ENCODE data around the gene ARHGAP8. TPM values are rescaled to one million over a fixed set of nuclear protein-coding genes. Genes with fewer than 3 reads are reported as not detected.

ARHGAP8 gene
- total and polyA plus RNA-seq, 2 donors (not counting 1 experiment from before 2014, with no cell fraction given), result 0.07 to 0.17 TPM

GRCh38 chr22:44887941-44888366 lies 135.6 kb downstream of the ARHGAP8 start:
- no peaks in the 10 kb centered on the region for H3K79me2 ChIP-seq (ENCODE audit: control insufficient read depth, insufficient read depth, low read length)
- H3K4me3 ChIP-seq (replicated peaks in 1 of 4; ENCODE audit: control extremely low read depth in 1 of 4, insufficient read depth in 1 of 4, low read depth in 3 of 4, low read length in 4 of 4), result no peak overlapping the region
- no peaks in the 10 kb centered on the region for H3K9me3 ChIP-seq (ENCODE audit: control insufficient read depth, insufficient read depth, low read depth, low read length)
- no peak overlapping the region for H3K9ac ChIP-seq (ENCODE audit: insufficient read depth, low read length)
- H3K4me1 ChIP-seq (ENCODE audit: control insufficient read depth, extremely low read depth, insufficient read depth, low read length), result no peaks in the 10 kb centered on the region
- H4K20me1 ChIP-seq (ENCODE audit: control insufficient read depth, extremely low read depth, insufficient read depth, low read length), result no peaks in the 10 kb centered on the region
- H3K27ac ChIP-seq (ENCODE audit: insufficient read depth, low read length), result no peak overlapping the region
- no peak overlapping the region for H3K4me2 ChIP-seq (ENCODE audit: extremely low read depth, insufficient read depth, low read length)
- TF ChIP-seq CTCF (conservative IDR thresholded peaks at IDR 0.05 in 1 of 2, IDR thresholded peaks at IDR 0.05 in 1 of 2; ENCODE audit: low read depth in 1 of 2, low read length in 2 of 2) (no peak), EZH2 (IDR thresholded peaks at IDR 0.05; ENCODE audit: low read length, missing control alignments) (no peak)
- H2AFZ ChIP-seq (ENCODE audit: low read length), result no peak overlapping the region
- H3K27me3 ChIP-seq (ENCODE audit: control insufficient read depth, insufficient read depth, low read length), result no peaks in the 10 kb centered on the region
- H3K36me3 ChIP-seq (ENCODE audit: control insufficient read depth, insufficient read depth, low read length), result no peaks in the 10 kb centered on the region
- no peak for DNase-seq (ENCODE audit: low read depth in 2 of 2)

GRCh38 chr22:44888491-44889254 lies 136.3 kb downstream of the ARHGAP8 start:
- no peaks in the 10 kb centered on the region for H3K4me1 ChIP-seq (ENCODE audit: control insufficient read depth, extremely low read depth, insufficient read depth, low read length)
- H3K9ac ChIP-seq (ENCODE audit: insufficient read depth, low read length), result no peak overlapping the region
- H2AFZ ChIP-seq (ENCODE audit: low read length), result no peak overlapping the region
- no peaks in the 10 kb centered on the region for H3K79me2 ChIP-seq (ENCODE audit: control insufficient read depth, insufficient read depth, low read length)
- DNase-seq (ENCODE audit: low read depth in 2 of 2), result no peak
- no peak overlapping the region for H3K4me3 ChIP-seq (replicated peaks in 1 of 4; ENCODE audit: control extremely low read depth in 1 of 4, insufficient read depth in 1 of 4, low read depth in 3 of 4, low read length in 4 of 4)
- H3K4me2 ChIP-seq (ENCODE audit: extremely low read depth, insufficient read depth, low read length), result no peak overlapping the region
- H3K27ac ChIP-seq (ENCODE audit: insufficient read depth, low read length), result no peak overlapping the region
- H3K9me3 ChIP-seq (ENCODE audit: control insufficient read depth, insufficient read depth, low read depth, low read length), result no peaks in the 10 kb centered on the region
- TF ChIP-seq CTCF (conservative IDR thresholded peaks at IDR 0.05 in 1 of 2, IDR thresholded peaks at IDR 0.05 in 1 of 2; ENCODE audit: low read depth in 1 of 2, low read length in 2 of 2) (no peak), EZH2 (IDR thresholded peaks at IDR 0.05; ENCODE audit: low read length, missing control alignments) (no peak)
- H3K27me3 ChIP-seq (ENCODE audit: control insufficient read depth, insufficient read depth, low read length), result no peaks in the 10 kb centered on the region
- no peaks in the 10 kb centered on the region for H4K20me1 ChIP-seq (ENCODE audit: control insufficient read depth, extremely low read depth, insufficient read depth, low read length)
- no peaks in the 10 kb centered on the region for H3K36me3 ChIP-seq (ENCODE audit: control insufficient read depth, insufficient read depth, low read length)

- H3K4me1 ChIP-seq (ENCODE audit: control insufficient read depth, extremely low read depth, insufficient read depth, low read length), result no peaks in the 10 kb centered on the region
- H3K4me2 ChIP-seq (ENCODE audit: extremely low read depth, insufficient read depth, low read length), result no peak overlapping the region
- TF ChIP-seq CTCF (conservative IDR thresholded peaks at IDR 0.05 in 1 of 2, IDR thresholded peaks at IDR 0.05 in 1 of 2; ENCODE audit: low read depth in 1 of 2, low read length in 2 of 2) (no peak), EZH2 (IDR thresholded peaks at IDR 0.05; ENCODE audit: low read length, missing control alignments) (no peak)
- H3K9me3 ChIP-seq (ENCODE audit: control insufficient read depth, insufficient read depth, low read depth, low read length), result no peaks in the 10 kb centered on the region
- H4K20me1 ChIP-seq (ENCODE audit: control insufficient read depth, extremely low read depth, insufficient read depth, low read length), result no peaks in the 10 kb centered on the region
- no peak for DNase-seq (ENCODE audit: low read depth in 2 of 2)
- no peaks in the 10 kb centered on the region for H3K27me3 ChIP-seq (ENCODE audit: control insufficient read depth, insufficient read depth, low read length)
- H2AFZ ChIP-seq (ENCODE audit: low read length), result no peak overlapping the region
- H3K4me3 ChIP-seq (replicated peaks in 1 of 4; ENCODE audit: control extremely low read depth in 1 of 4, insufficient read depth in 1 of 4, low read depth in 3 of 4, low read length in 4 of 4), result no peak overlapping the region
- no peaks in the 10 kb centered on the region for H3K36me3 ChIP-seq (ENCODE audit: control insufficient read depth, insufficient read depth, low read length)
- H3K27ac ChIP-seq (ENCODE audit: insufficient read depth, low read length), result no peak overlapping the region
- no peaks in the 10 kb centered on the region for H3K79me2 ChIP-seq (ENCODE audit: control insufficient read depth, insufficient read depth, low read length)
- H3K9ac ChIP-seq (ENCODE audit: insufficient read depth, low read length), result no peak overlapping the region
Measured at GRCh38 chr22:44889255-44889878, 137.0 kb downstream of the ARHGAP8 start.
